Measurements from ENCODE around the gene YLPM1.
A peak's percentile ranks its signal among the peaks of the same experiment; 100 is the strongest.

YLPM1 gene

DNA sequence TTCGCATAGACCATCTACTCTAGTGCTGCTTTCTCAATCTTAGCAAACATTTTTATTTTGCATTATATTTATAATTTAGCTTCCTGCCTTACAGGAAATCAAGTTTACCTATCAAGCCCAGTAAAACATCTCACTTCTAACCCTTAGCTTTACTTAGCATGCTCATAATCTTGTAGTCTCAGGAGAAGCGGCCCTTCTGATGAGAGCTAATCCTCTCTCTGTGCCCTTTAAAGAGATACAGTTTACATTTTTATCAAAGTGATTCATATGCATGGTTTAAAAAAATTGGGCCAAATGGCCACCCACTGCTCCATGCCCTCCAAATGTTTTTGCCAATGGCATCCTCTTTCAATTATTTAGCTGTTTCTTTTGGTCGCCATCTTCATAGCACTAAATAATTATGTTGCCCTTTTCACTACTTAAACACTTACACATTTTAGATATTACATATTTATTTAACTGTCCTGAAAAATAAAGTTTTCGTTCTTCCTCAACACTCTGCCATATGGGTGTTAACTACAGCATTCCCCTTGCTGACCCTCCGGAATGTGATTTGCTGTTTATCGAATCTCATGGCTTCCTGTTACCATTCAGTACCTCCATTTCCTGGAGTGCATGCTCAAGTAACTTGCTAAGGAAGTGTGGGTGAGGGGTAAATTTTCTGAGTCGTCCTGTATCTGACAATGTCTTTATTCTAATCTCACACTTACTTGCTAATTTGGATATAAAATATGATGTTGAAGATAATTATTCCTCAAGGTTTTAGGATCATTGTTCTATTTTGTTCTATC is 29.3 kb downstream of the YLPM1 start:
- DNase-seq, result no peak

DNA sequence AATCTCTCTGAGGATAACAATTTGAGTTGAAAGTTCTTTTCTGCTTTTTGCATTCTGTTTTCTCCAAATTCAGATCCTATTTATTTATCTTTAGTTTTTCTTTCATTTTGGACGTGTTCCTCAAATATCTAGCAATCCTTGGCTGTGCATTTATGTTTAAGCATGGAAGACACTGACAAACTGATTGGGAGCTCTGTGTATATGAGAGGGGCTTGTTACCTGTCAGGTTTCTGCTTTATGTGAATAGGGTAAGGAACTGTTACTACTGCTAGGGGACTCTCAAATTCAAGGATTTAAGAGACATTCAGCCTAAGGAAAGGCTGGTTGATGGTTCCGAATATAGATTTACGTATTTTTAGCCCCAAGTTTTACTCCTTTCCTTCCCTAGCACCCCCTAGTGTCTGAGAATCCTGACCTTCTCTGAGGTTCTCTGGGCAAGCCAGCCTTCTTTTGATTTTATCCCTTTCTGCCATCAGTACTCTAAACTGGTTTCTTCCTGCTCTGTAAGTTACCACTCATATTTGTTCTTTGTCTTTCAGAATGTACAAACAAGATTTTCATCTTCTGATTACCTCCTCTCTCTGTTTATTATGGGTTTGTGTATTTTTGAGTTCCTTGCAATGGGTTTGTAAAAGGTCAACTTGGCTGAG is 30.5 kb downstream of the YLPM1 start:
- no peak for DNase-seq

DNA sequence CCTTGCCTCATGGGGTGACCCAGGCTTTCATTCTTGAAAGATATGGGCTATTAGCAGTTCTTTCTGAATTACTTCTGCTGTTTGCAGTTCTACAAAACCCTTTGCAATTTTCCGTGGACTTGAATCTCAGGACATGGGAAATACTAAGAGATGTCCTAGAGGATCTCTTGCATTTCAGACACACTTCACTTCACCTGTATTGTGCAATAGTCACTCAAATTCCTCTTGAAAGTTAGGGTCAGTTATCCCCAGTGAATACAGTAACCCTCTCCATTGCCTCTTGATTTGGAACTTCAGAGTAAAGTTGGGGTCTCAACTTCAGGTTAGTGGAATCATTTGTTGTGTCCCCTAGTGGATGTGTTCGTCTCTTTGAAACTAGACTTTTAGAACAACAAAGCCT is 31.8 kb downstream of the YLPM1 start:
- no peak for DNase-seq

DNA sequence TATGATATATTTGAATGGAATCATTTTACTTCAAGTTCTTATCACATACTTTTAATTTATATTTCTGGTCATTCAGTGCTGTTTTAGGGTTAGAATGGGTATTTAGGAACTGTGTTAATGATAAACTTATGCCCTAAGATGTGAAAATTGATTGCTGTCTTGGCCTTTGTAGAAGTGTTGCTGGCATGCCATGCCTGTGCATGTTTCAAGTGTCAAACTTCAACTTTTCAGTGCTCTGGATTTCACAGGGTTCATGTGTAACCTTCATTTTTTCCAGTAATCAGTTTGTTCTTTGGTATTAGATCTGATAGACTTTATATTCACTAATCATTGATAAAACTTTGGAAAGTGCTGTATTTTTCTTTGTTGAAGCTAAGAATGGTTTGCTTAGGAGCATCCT is 36.6 kb downstream of the YLPM1 start:
- no peak for DNase-seq

DNA sequence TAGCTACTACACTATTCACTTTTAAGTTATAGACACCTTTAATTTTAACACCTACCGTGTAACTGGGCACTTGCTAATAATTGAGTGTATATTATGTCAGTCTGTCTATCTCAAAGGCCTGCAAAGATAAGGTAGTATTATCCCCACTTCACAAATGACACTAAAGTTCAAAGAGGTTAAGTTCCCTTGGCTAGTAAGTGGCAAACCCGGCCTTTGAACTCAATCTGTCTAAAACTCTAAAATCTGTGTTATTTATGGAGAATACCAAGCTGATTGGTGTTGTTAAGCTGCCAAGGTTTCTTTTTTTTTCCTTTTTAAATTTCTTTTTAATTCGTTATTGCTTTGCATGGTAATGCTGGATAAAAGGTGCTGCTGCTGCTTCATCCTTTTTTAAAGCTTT is 37.7 kb downstream of the YLPM1 start:
- no peak for DNase-seq

DNA sequence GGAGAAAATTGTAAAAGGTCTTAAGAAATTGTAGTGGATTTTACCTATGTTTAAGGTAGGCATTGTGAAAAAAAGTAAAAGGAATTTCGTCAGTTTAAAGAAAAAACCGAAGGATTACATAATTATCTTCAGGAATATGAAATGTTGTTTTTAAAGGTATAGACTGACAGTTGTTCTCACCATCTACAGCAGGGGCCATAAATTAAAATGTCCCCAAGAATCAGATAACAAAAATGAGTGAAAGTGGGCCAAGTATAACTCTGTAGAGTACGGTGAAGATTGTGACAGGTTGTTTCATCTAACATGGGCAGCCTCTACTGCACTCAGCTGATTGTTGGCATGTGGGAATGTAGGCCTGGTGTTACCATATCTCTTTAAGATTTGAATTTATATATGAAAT is 38.3 kb downstream of the YLPM1 start:
- no peak for DNase-seq

DNA sequence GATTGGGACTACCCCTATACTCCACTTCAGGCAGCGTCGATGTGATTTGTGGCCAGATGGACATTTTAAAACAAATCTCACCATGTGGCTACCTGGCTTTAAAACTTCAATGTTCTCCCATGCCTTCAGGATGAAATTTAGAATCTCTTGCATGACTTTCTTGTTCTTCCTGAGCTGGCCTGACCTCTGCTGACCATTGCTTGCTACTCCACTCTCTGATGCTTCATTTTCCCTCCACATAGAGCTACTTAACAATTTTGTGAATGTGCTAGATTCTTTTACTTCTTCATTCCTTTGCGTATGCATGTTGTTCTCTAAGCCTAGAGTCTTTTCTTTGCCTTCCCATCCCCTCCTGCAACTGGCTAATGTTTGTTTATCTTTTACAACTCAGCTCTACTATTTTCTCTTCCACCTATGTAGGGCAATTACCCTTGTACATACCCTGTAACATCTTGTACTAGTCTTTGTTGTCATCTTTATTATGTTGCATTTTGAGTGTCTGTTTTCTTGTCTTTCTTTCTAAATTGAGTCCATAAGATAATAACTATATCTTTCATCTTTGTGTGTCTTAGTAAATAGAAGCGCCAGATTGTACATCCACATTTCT is 41.2 kb downstream of the YLPM1 start:
- DNase-seq, result peak; percentile 3 to 9

DNA sequence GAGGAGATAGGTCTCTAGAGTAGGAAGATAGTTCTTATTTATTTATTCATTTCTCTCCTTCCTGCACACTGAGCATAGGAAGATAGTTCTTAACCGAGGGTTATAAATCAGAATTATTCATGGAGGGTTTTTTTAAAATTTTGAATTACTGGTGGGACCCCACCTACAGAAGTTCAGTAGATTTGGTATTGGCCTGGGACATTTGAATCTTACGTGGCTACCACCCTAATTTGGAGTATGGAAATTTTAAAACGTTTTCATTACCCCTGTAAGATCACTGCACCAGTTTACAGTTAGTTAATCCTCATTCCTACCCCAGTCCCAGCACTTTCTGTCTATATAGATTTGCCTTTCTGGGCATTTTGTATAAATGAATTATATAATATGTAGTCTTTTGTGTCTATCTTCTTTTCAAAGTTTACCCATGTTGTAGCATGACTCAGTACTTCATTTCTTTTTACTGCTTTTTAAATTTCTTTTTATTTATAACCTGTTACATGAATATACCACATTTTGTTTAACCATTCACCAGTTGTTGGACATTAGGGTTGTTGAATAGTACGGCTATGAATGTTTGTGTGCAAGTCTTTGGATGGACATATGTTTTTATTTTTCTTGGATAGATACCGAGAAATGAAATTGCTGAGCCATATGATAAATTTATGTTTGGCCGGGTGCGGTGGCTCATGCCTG is 44.9 kb downstream of the YLPM1 start:
- no peak for DNase-seq

DNA sequence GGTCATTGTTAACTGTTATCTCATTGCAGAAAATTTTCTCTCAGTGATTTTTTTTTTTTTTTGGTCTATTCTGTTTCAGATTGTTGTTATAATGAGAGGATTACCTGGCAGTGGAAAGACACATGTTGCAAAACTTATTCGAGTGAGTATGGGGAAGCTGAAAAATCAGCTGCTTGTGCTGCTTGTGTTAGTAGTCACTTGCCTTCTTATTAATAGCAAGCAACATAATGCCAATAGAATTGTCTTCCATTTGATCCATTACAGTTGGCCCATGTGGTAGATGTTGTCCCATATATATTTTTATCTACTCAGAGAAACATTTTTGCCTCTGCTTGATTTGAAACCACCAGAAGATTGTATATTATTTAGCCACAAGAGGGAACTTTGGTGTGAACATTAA is 53.0 kb downstream of the YLPM1 start:
- DNase-seq, result no peak

DNA sequence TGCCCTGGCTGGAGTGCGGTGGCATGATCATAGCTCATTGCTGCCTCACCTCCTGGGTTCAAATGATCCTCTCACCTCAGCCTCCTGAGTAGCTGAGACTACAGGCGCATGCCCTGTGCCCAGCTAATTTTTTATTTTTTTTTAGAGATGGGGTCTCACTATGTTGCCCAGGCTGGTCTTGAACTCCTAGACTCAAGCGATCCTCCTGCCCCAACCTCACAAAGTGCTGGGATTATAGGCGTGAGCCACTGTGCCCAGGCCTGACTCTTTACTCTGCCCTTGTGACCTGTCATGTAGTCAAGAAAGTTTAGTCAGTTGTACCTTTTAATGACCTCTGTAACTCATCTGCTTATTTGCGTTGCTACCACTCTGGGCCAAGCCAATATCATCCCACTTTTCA is 57.2 kb downstream of the YLPM1 start:
- DNase-seq, result no peak

DNA sequence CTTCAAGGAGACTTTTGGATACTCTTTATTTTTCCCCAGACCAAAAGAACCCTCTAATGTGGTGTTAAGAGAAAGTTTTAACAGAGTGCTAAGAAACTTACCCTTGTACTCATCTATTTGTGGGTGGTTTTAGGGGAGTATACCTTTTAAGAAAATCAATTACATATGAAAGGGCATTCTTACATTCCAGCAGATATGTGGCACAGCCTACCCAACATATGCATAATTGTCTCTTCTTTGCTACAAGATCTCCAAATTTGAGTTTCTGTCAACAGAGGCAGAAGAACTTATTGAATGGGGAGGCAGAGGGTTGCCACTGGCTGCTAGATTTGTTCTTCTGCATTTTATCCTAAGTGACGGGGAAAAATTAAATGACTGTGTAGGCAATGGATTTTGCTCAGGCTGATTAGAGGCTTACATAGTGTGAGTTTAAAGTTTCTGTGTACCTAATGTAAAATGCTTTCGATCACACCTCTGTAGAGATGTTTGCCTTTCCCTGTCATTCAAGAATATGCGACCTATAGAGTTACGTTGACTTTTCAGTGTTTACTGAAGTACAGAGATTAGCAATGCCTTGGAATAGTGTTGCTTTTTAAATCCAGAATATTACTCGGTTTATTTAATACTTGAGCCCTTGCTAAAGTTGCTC is 58.3 kb downstream of the YLPM1 start:
- DNase-seq, result no peak

DNA sequence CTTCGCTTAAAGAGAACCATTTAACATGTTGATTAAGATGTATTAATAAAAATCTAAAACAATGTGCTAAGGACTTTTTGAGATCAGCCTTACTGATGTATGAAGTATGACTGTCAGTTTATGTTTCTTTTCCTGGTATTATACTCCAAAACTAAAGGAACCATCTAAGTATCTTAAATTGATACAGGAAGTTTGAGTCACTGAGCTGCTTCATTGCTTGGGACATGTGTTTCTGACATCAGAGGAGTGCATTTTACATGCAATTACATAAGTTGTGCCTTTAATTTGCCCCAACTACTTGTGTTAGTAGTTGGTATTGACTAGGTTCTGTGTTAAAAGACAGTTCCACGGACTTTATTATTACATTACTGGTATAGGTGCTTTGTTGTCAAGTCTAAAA is 61.9 kb downstream of the YLPM1 start:
- DNase-seq, result no peak

DNA sequence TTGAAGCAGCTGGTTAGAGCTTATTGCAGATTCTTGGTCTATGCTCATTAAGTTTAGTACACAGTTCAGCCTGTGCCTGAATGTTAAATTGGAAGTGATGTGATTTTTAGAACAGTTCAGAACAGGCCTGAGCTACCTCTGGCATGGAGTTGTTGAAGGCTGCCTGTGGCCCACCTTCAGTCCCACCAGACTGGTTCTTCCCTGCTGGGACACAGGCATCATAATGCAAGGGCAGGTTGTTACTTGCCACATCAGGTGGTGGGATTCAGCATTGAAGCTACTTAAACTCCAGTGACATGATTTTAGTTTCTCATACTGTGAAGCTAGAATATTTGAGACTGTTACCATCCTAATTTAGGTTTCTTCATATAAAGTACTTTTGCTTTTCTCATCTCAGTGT is 63.5 kb downstream of the YLPM1 start:
- no peak for DNase-seq

DNA sequence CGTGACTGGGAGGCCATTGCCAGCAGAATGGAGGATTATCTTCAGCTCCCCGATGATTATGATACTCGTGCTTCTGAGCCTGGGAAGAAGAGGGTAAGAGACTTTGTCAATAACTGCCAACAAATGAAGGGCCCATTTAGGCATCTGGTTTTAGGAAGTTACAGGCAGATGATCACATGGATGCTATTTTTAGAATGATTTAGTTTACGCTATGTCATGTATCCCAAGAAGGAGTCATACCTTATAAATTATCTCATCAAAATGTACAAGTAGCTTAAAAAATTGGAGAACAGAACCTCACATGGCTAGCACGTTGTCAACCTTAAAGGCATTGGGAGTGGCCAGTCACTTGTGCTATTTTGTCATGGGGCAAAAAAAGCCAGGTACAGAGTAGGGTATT is 66.1 kb downstream of the YLPM1 start:
- no peak for DNase-seq

DNA sequence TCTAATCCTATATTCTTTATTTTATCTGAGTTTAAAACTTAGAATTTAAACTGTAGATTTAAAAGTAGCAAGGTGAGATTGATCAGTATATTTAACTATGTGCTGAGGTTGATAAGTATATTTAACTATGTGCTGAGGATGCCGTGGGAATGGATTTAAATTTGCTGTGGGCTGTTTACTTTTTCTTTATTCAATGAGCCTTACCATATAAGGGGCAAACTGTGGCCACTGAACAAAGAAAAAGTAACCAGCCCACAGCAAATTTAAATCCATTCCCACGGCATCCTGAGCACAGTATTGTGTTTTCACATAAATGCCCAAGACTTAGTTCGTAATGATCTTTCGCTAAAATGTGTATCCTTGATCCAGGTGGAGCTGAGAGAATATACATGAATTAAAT is 69.7 kb downstream of the YLPM1 start:
- DNase-seq, result no peak

DNA sequence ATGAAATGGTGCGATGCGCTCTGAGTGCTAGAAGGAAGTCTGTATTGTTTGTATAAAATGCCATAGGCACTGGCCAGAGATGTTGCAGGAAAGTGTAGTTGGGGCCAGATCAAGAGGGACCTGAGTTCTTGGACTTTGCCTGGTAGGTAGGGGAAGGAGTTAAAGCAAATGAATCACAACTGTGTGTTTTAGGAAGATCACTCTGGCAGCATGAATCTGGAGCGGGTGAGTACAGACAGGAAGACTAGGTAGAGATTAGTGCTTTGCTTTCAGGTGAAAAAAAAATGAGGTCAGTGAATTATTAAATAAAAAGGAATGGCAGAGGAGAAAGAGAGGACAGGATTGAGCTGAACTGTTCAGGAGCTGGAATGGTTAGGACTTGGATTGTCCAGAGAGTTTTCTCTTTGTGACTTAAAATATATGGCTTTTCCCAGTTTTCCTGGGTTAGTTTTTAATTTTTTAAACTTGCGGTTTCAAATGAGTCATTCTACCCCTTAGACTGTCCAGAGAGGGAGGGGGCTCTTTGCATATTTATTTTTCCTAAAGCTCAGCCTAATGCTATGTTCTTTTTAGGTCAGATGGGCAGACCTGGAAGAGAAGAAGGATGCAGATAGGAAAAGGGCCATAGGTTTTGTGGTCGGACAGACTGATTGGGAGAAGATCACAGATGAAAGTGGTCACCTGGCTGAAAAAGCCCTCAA is 71.7 kb downstream of the YLPM1 start:
- no peak for DNase-seq

DNA sequence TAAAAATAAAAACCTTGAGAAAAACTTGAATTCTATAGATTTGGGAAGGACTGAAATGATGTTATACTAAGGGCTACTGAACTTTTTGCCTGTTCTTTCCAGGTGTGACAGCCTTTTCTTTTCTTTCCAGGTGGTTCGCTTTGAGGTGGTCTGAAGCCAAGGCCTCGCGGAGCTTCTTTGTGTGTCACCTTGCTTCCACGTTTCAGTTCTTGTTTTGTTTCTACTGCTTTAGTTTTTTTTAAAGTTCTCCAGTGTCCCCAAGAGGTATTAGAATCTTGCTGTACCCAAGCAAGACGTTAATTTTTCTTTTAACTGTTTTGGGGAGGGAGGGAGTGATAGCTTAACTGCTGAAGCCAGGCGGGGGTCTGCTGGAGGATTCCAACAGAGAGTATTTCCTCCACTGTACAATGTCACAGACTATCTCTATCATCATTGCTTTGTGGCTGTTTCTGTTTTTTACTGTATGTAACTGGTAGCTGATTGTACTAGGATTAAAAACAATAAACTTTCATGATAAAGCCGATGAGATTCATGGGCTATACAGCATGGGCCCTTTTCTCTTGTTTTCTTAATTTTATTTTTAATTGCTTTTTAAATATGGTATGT is 72.6 kb downstream of the YLPM1 start:
- DNase-seq, result no peak

DNA sequence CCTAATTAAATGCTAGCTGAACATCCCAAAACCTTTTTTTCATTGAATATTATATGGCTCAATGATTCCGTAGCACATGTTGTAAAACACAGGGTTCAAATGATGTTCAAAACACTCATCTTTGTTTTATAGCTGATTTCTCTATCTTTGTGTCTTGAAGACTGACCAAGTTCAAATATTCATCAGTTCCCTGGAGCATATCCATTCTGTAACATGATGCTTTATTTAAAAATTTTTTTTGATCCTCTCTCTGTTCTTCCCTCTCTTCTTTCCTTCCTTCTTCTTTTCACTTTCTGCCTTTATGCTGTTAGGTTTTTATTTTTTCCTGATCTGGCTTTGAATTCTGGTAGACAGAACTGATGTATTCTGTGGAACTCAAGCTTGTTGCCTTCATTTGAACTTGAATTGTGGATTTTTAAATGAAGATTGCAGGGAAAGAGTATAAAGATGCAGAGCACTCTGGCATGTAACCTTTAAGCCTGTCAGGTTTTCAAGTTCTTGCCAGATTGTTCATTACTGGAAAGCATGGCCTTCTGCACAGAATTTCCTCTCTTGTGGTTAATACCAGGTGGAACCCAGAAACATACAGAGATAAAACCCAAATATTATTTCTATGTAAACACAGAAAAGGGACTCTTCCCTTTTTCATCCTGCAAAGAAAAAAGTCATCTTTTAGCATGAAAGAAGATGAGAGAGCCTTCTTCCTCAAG is 73.3 kb downstream of the YLPM1 start:
- no peak for DNase-seq

DNA sequence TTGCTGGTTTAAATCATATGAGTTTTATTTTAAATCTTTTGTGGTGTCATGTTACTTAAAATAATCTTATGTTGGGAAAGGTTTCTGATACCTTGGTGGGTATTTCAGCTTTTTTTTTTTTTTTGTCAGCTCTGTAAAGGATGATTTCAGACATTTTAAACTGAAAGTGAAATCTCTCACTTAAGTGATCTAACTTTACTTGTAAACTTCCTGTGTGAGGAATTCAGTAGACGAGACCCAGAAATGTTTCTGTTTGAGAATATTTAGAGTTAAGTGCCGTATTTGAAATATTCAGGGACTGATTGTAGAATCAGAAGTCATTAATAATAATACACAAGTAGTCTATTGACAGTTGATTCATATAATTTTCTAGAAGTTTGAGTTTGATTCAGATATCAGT is 75.0 kb downstream of the YLPM1 start:
- DNase-seq, result no peak

DNA sequence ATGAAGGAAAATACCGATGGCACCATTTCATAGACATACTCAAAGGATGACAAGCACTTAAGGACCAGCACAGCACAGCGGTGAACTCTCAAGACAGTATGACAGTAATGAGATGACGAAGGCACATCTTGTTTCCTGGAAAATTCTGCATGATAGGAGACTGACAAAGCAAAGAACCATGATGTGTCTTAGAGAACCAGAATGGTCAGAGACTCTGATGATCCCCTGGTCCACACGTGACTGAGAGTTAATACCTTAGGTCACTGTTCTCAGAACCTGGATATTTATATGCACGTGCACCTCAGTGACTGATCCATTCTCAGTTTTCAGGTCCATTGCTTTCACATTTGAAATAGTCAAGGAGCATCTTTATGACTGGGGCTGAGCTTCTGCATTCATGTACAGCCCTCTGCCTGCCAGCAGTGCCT is 77.5 kb downstream of the YLPM1 start:
- DNase-seq, result no peak

All from NCI-H446 (cell line).